Measurements from ENCODE around the gene WWOX.

- TF ChIP-seq EP300 (IDR thresholded peaks at IDR 0.05; ENCODE audit: borderline replicate concordance in 1 of 2, low read depth in 2 of 2, low read length in 2 of 2) (no peak), CTCF (IDR thresholded peaks at IDR 0.05; ENCODE audit: control extremely low read depth in 1 of 3, insufficient read depth in 1 of 3, low read depth in 1 of 3, low read length in 3 of 3) (no peak), EZH2 (IDR thresholded peaks at IDR 0.05; ENCODE audit: low read depth, low read length, severe bottlenecking) (no peak), GABPA (IDR thresholded peaks at IDR 0.05; ENCODE audit: borderline replicate concordance, insufficient read depth, low read length) (no peak), POLR2AphosphoS5 (IDR thresholded peaks at IDR 0.05; ENCODE audit: low read depth, low read length) (no peak), YY1 (IDR thresholded peaks at IDR 0.05; ENCODE audit: low read depth, low read length) (no peak), JUN (IDR thresholded peaks at IDR 0.05; ENCODE audit: low read depth, low read length) (no peak), POLR2A (IDR thresholded peaks at IDR 0.05; ENCODE audit: control extremely low read depth in 1 of 2, low read depth in 2 of 2, low read length in 2 of 2) (no peak), CEBPB (IDR thresholded peaks at IDR 0.05; ENCODE audit: low read depth, low read length) (no peak), SIX5 (IDR thresholded peaks at IDR 0.05; ENCODE audit: low read depth, low read length) (no peak), ZNF274 (IDR thresholded peaks at IDR 0.05; ENCODE audit: borderline replicate concordance, extremely low read depth, low read length) (no peak), GTF2F1 (IDR thresholded peaks at IDR 0.05; ENCODE audit: borderline replicate concordance, low read depth, low read length) (no peak), SP1 (IDR thresholded peaks at IDR 0.05; ENCODE audit: low read depth, low read length) (no peak), PHF8 (conservative IDR thresholded peaks at IDR 0.05; ENCODE audit: low read depth, low read length) (no peak)
Observed at GRCh38 chr16:78415669-78416068, 316.2 kb downstream of the WWOX start.

All from H1 (cell line).